Measurements from ENCODE around the gene TNN. TPM values are rescaled to one million over a fixed set of nuclear protein-coding genes. Genes with fewer than 3 reads are reported as not detected.
A peak's percentile ranks its signal among the peaks of the same experiment; 100 is the strongest.

The TNN gene
- total and polyA plus RNA-seq, 7 experiments from 2014 or later = not detected

GRCh38 chr1:175178056-175178455 lies 110.4 kb downstream of the TNN start:
- ChIA-PET POLR2A (no interaction called here), CTCF (no interaction called here)
- Mint-ChIP-seq H3K27ac (no peak overlapping the region), H3K4me1 (peaks cover 48 to 88% (median 81%) of the 10 kb centered on the region in 7 donors), H3K27me3 (no peaks in the 10 kb centered on the region), H3K4me3 (no peak overlapping the region), H3K36me3 (peaks cover 12 to 74% (median 39%) of the 10 kb centered on the region in 5 donors), H3K9me3 (no peaks in the 10 kb centered on the region)
- Histone ChIP-seq H3K4me1 (ENCODE audit: control insufficient read depth in 2 of 2, insufficient read depth in 2 of 2, low read length in 2 of 2) (peaks cover 14 to 18% of the 10 kb centered on the region in 2 donors), H3K36me3 (ENCODE audit: control insufficient read depth in 2 of 3, insufficient read depth in 3 of 3, low read length in 3 of 3) (peaks cover 5 to 41% (median 6%) of the 10 kb centered on the region in 3 experiments), H3K4me3 (ENCODE audit: low read length) (no peak overlapping the region), H3K9me3 (ENCODE audit: control insufficient read depth in 2 of 3, low read length in 3 of 3) (no peaks in the 10 kb centered on the region), H3K27me3 (ENCODE audit: control insufficient read depth in 2 of 2, insufficient read depth in 2 of 2, low read length in 2 of 2) (no peaks in the 10 kb centered on the region), H3K27ac (ENCODE audit: low read depth, low read length) (no peak overlapping the region)
- intact Hi-C loops (cut with micrococcal nuclease) = no loop called here
- ATAC-seq = no peak
- DNase-seq = no peak

DNA sequence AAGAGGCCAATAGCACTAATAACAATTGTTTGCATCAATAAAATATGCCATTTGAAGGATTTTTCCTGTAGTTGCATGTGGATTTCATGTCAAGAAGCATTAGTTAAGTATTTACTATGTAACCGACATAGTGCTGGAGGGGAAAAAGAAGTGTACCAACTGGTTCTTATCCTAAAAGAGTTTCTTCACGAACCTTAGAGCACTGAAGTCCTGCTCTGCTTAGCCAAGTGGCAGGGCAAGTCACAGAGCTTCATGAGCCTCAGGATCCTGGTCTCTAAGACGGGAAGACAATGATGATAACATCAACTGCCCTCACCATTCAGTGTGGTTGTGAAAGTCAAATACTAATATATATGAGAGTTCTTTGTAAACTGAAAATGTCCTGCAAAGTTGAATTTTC lies 110.8 kb downstream of the TNN start:
- H3K27me3 ChIP-seq (ENCODE audit: control insufficient read depth in 2 of 2, insufficient read depth in 2 of 2, low read length in 2 of 2) = no peaks in the 10 kb centered on the region
- CTCF ChIA-PET = no interaction called here
- peak overlapping the region in 1 of 9 donors; percentile 22 for H3K27ac Mint-ChIP-seq
- H3K4me3 ChIP-seq (ENCODE audit: low read length) = no peak overlapping the region
- no peaks in the 10 kb centered on the region for H3K27me3 Mint-ChIP-seq
- peaks cover 18 to 22% of the 10 kb centered on the region in 2 donors for H3K4me1 ChIP-seq (ENCODE audit: control insufficient read depth in 2 of 2, insufficient read depth in 2 of 2, low read length in 2 of 2)
- DNase-seq = no peak
- peaks cover 14 to 70% (median 41%) of the 10 kb centered on the region in 5 donors for H3K36me3 Mint-ChIP-seq
- H3K4me3 Mint-ChIP-seq = no peak overlapping the region
- H3K4me1 Mint-ChIP-seq = peaks cover 52 to 88% (median 83%) of the 10 kb centered on the region in 7 donors
- POLR2A ChIA-PET = no interaction called here
- ATAC-seq = no peak
- H3K9me3 Mint-ChIP-seq = no peaks in the 10 kb centered on the region
- H3K9me3 ChIP-seq (ENCODE audit: control insufficient read depth in 2 of 3, low read length in 3 of 3) = no peaks in the 10 kb centered on the region
- H3K27ac ChIP-seq (ENCODE audit: low read depth, low read length) = no peak overlapping the region
- intact Hi-C loops (cut with micrococcal nuclease) = no loop called here
- H3K36me3 ChIP-seq (ENCODE audit: control insufficient read depth in 2 of 3, insufficient read depth in 3 of 3, low read length in 3 of 3) = peaks cover 3 to 37% (median 6%) of the 10 kb centered on the region in 3 experiments

DNA sequence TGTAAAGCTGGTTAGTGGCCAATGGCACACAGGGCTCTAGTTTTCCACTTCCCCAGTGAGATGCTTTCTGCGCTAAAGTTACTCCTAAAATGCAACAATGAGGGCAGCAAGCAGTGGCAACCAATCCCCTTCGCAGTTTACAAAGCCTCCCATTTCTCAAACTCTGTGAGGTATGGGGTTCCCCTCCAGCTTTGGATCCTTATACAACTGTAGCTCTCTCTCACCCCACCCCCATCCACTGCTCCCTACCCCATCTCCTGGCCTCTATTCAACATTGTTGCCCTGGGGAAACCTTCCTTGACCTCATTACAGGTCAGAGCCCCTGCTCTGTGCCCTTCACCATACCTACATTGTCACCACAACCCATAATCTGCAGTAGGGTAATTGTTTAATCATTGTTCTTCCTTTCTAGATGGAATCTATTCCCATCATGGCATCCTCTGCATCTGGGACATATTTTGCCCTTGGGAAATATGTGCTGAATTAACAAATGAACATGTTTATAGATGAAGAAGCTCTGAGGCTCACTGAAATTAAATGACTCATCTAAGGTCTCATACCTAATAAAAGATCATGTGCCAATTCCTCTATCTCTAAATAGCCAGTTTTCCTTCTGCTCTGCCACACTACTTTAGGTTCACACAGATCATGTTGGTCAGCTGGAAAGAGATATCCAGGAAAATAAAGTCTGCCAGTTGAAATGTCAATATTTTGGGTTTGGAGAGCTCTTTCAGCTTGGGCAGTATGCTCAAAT lies 112.4 kb downstream of the TNN start:
- Mint-ChIP-seq H3K27me3 (no peaks in the 10 kb centered on the region), H3K4me1 (peaks cover 46 to 88% (median 85%) of the 10 kb centered on the region in 7 donors), H3K4me3 (peak overlapping the region in 2 of 10 donors; percentile 12 to 42), H3K27ac (peak overlapping the region in 5 of 9 donors; percentile 18 to 71 (median 62)), H3K36me3 (peaks cover 14 to 63% (median 35%) of the 10 kb centered on the region in 5 donors), H3K9me3 (no peaks in the 10 kb centered on the region)
- peaks cover 3 to 24% (median 6%) of the 10 kb centered on the region in 3 experiments for H3K36me3 ChIP-seq (ENCODE audit: control insufficient read depth in 2 of 3, insufficient read depth in 3 of 3, low read length in 3 of 3)
- ChIA-PET POLR2A (interaction anchor here (0.8 to 1.4 kb wide), 4 partner anchors 9 to 36 kb away, joined by 3 to 5 read pairs (median 4); no protein-coding TSS in a partner anchor), CTCF (interaction anchor here (1.5 kb wide), 1 partner anchor 25 kb away, joined by 5 read pairs; no protein-coding TSS in a partner anchor)
- H3K4me1 ChIP-seq (ENCODE audit: control insufficient read depth in 2 of 2, insufficient read depth in 2 of 2, low read length in 2 of 2) = peaks cover 20 to 37% of the 10 kb centered on the region in 2 donors
- no peak overlapping the region for H3K4me3 ChIP-seq (ENCODE audit: low read length)
- H3K27ac ChIP-seq (ENCODE audit: low read depth, low read length) = no peak overlapping the region
- DNase-seq (no peak), ATAC-seq (no peak)
- no peaks in the 10 kb centered on the region for H3K27me3 ChIP-seq (ENCODE audit: control insufficient read depth in 2 of 2, insufficient read depth in 2 of 2, low read length in 2 of 2)
- intact Hi-C loops (cut with micrococcal nuclease) = loop anchor here in 1 of 2 donors (1.0 kb wide), 1 partner anchor 12 kb away; the partner anchor contains the start of gene KIAA0040
- H3K9me3 ChIP-seq (ENCODE audit: control insufficient read depth in 2 of 3, low read length in 3 of 3) = no peaks in the 10 kb centered on the region

GRCh38 chr1:175182201-175182746 lies 114.6 kb downstream of the TNN start:
- Mint-ChIP-seq H3K36me3 (peaks cover 22 to 65% (median 45%) of the 10 kb centered on the region in 5 donors), H3K4me3 (peak overlapping the region in 5 of 10 donors; percentile 18 to 65 (median 33)), H3K9me3 (no peaks in the 10 kb centered on the region), H3K4me1 (peaks cover 64 to 98% (median 97%) of the 10 kb centered on the region in 7 donors), H3K27me3 (no peaks in the 10 kb centered on the region), H3K27ac (peak overlapping the region in 8 of 9 donors; percentile 11 to 84 (median 45))
- intact Hi-C loops (cut with micrococcal nuclease) = no loop called here
- POLR2A ChIA-PET = no interaction called here
- DNase-seq = no peak
- no peaks in the 10 kb centered on the region for H3K27me3 ChIP-seq (ENCODE audit: control insufficient read depth in 2 of 2, insufficient read depth in 2 of 2, low read length in 2 of 2)
- H3K27ac ChIP-seq (ENCODE audit: low read depth, low read length) = no peak overlapping the region
- H3K4me3 ChIP-seq (ENCODE audit: low read length) = no peak overlapping the region
- CTCF ChIA-PET = interaction anchor here (1.2 kb wide), 1 partner anchor 10 kb away, joined by 4 read pairs; no protein-coding TSS in a partner anchor
- peaks cover 0 to 12% (median 0%) of the 10 kb centered on the region in 3 experiments for H3K36me3 ChIP-seq (ENCODE audit: control insufficient read depth in 2 of 3, insufficient read depth in 3 of 3, low read length in 3 of 3)
- H3K4me1 ChIP-seq (ENCODE audit: control insufficient read depth in 2 of 2, insufficient read depth in 2 of 2, low read length in 2 of 2) = peaks cover 42 to 57% of the 10 kb centered on the region in 2 donors
- H3K9me3 ChIP-seq (ENCODE audit: control insufficient read depth in 2 of 3, low read length in 3 of 3) = no peaks in the 10 kb centered on the region
- ATAC-seq = no peak

GRCh38 chr1:175183586-175183985 lies 116.0 kb downstream of the TNN start:
- DNase-seq = no peak
- intact Hi-C loops (cut with micrococcal nuclease) = no loop called here
- no peaks in the 10 kb centered on the region for H3K36me3 ChIP-seq (ENCODE audit: control insufficient read depth in 2 of 3, insufficient read depth in 3 of 3, low read length in 3 of 3)
- Mint-ChIP-seq H3K4me1 (peaks cover 74 to 99% (median 96%) of the 10 kb centered on the region in 7 donors), H3K27ac (peak overlapping the region in 4 of 9 donors; percentile 43 to 66 (median 52)), H3K36me3 (peaks cover 22 to 61% (median 51%) of the 10 kb centered on the region in 5 donors), H3K4me3 (peak overlapping the region in 3 of 10 donors; percentile 11 to 47 (median 13)), H3K27me3 (no peaks in the 10 kb centered on the region), H3K9me3 (no peaks in the 10 kb centered on the region)
- ATAC-seq = no peak
- H3K27me3 ChIP-seq (ENCODE audit: control insufficient read depth in 2 of 2, insufficient read depth in 2 of 2, low read length in 2 of 2) = no peaks in the 10 kb centered on the region
- no peaks in the 10 kb centered on the region for H3K9me3 ChIP-seq (ENCODE audit: control insufficient read depth in 2 of 3, low read length in 3 of 3)
- H3K27ac ChIP-seq (ENCODE audit: low read depth, low read length) = no peak overlapping the region
- peaks cover 55 to 70% of the 10 kb centered on the region in 2 donors for H3K4me1 ChIP-seq (ENCODE audit: control insufficient read depth in 2 of 2, insufficient read depth in 2 of 2, low read length in 2 of 2)
- no peak overlapping the region for H3K4me3 ChIP-seq (ENCODE audit: low read length)
- ChIA-PET POLR2A (interaction anchor here (1.1 kb wide), 1 partner anchor 26 kb away, joined by 3 read pairs; no protein-coding TSS in a partner anchor), CTCF (interaction anchor here (0.7 to 1.6 kb wide), 3 partner anchors 8 to 36 kb away, joined by 3 to 5 read pairs (median 4); no protein-coding TSS in a partner anchor)

DNA sequence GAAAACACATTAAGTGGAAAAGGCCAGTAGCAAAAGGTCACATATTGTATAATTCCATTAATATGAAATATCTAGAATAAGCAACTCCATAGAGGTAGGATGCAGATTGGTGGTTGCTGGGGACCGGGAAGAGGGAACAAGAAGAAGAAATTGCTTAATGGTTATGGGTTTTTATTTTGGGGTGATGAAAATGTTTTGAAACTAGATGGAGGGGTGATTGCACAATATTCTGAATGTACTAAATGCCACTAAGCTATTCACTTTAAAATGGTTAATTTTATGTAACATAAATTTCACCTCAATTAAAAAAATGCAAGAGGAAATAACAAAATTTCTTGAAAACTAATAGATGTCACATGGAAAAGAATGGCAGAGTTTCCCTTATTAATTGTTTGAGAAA lies 118.3 kb downstream of the TNN start:
- H3K9me3 Mint-ChIP-seq = no peaks in the 10 kb centered on the region
- peaks cover 22 to 77% (median 46%) of the 10 kb centered on the region in 5 donors for H3K36me3 Mint-ChIP-seq
- H3K4me1 Mint-ChIP-seq = peaks cover 79 to 100% (median 99%) of the 10 kb centered on the region in 7 donors
- H3K4me1 ChIP-seq (ENCODE audit: control insufficient read depth in 2 of 2, insufficient read depth in 2 of 2, low read length in 2 of 2) = peaks cover 78 to 86% of the 10 kb centered on the region in 2 donors
- H3K9me3 ChIP-seq (ENCODE audit: control insufficient read depth in 2 of 3, low read length in 3 of 3) = no peaks in the 10 kb centered on the region
- POLR2A ChIA-PET = interaction anchor here (2.5 kb wide), 1 partner anchor 23 kb away, joined by 11 read pairs; no protein-coding TSS in a partner anchor
- DNase-seq (no peak), ATAC-seq (no peak)
- H3K27me3 Mint-ChIP-seq = no peaks in the 10 kb centered on the region
- no peaks in the 10 kb centered on the region for H3K36me3 ChIP-seq (ENCODE audit: control insufficient read depth in 2 of 3, insufficient read depth in 3 of 3, low read length in 3 of 3)
- H3K4me3 Mint-ChIP-seq = peak overlapping the region; percentile 32 to 96 (median 51)
- no peak overlapping the region for H3K27ac ChIP-seq (ENCODE audit: low read depth, low read length)
- peak overlapping the region in 7 of 9 donors; percentile 17 to 94 (median 89) for H3K27ac Mint-ChIP-seq
- H3K27me3 ChIP-seq (ENCODE audit: control insufficient read depth in 2 of 2, insufficient read depth in 2 of 2, low read length in 2 of 2) = no peaks in the 10 kb centered on the region
- CTCF ChIA-PET = interaction anchor here (2.2 kb wide), 1 partner anchor 34 kb away, joined by 12 read pairs; no protein-coding TSS in a partner anchor
- no peak overlapping the region for H3K4me3 ChIP-seq (ENCODE audit: low read length)
- intact Hi-C loops (cut with micrococcal nuclease) = no loop called here
